B cell (primary cell): ENCODE results near the gene SIK3. TPM values are rescaled to one million over a fixed set of nuclear protein-coding genes. Genes with fewer than 3 reads are reported as not detected.
A peak's percentile ranks its signal among the peaks of the same experiment; 100 is the strongest.

ENCODE experiments used
- ATAC-seq: fragments of 200-7000 bp; cut with Tn5 transposase; one replicate; pipeline ENCODE4 v1.10.0; 2021; ENCODE audit warnings: low read depth, mild to moderate bottlenecking, moderate number of reproducible peaks, moderate library complexity
- CTCF ChIA-PET: fragments of 350-600 bp; sonication (Branson Sonifier 250); formaldehyde crosslinking; loops from one replicate; lab custom pipeline; 2021; ENCODE audit warnings: antibody characterized with exemption, inconsistent platforms; lab: Charles Lee
- POLR2A ChIA-PET: fragments of 350-600 bp; sonication (Branson Sonifier 250); formaldehyde crosslinking; loops from one replicate; lab custom pipeline; 2021; ENCODE audit warnings: antibody characterized with exemption; lab: Charles Lee
- DNase-seq: peaks from one replicate; pipeline ENCODE4 v3.0.0; 2013
- H2AFZ ChIP-seq: 2 replicates; pipeline ENCODE4 v1.6.1; 2012; ENCODE audit warnings: mild to moderate bottlenecking, low read depth, low read length; ENCODE audit not compliant: insufficient read depth, poor library complexity, severe bottlenecking
- H3K27ac ChIP-seq, 2 donors: 1 replicate in 1 of 2; 2 replicates in 1 of 2; pipeline ENCODE4 v1.5.1; 2012 to 2013; ENCODE audit warnings: low read length in 2 of 2, mild to moderate bottlenecking in 2 of 2, moderate library complexity in 1 of 2
- H3K27me3 ChIP-seq, 4 experiments: fragments of 200-600 bp in 1 of 4; sonication (generic) in 1 of 4; replicated peaks in 1 of 4; 1 replicate in 2 of 4; 2 replicates in 2 of 4; pipeline versions ENCODE4 v1.6.1 to v1.7.0; 2013 to 2016; ENCODE audit warnings: low read length in 3 of 4, mild to moderate bottlenecking in 2 of 4, mixed read lengths in 1 of 4, moderate library complexity in 1 of 4; ENCODE audit not compliant: insufficient read depth in 4 of 4, control insufficient read depth in 3 of 4; ENCODE audit errors: control extremely low read depth in 1 of 4
- H3K36me3 ChIP-seq, 2 experiments: replicated peaks in 1 of 2; 1 replicate in 1 of 2; 2 replicates in 1 of 2; pipeline versions ENCODE4 v1.6.1 to v1.7.1; 2013; ENCODE audit warnings: low read length in 1 of 2; ENCODE audit not compliant: insufficient read depth in 2 of 2, control insufficient read depth in 1 of 2; ENCODE audit errors: control extremely low read depth in 1 of 2, extremely low read depth in 1 of 2
- H3K4me1 ChIP-seq, 2 donors: fragments of 200-600 bp in 1 of 2; sonication (generic) in 1 of 2; 1 replicate in 1 of 2; 2 replicates in 1 of 2; pipeline versions ENCODE4 v1.5.1 to v1.6.1; 2013 to 2017; ENCODE audit warnings: low read length in 2 of 2; ENCODE audit not compliant: control insufficient read depth in 2 of 2, insufficient read depth in 2 of 2
- H3K4me2 ChIP-seq: replicated peaks from 2 replicates; pipeline ENCODE3; 2012; ENCODE audit warnings: mild to moderate bottlenecking, low read depth, low read length; ENCODE audit not compliant: poor library complexity, severe bottlenecking
- H3K4me3 ChIP-seq, 5 experiments: fragments of 200-600 bp in 1 of 5; sonication (generic) in 1 of 5; 1 replicate in 3 of 5; 2 replicates in 2 of 5; pipeline versions ENCODE4 v1.5.1 to v1.7.0; 2011 to 2016; ENCODE audit warnings: low read length in 4 of 5, mild to moderate bottlenecking in 4 of 5, low read depth in 2 of 5, control low read depth in 1 of 5, moderate library complexity in 1 of 5; ENCODE audit not compliant: insufficient read depth in 1 of 5; ENCODE audit errors: control extremely low read depth in 1 of 5, extremely low read depth in 1 of 5
- H3K79me2 ChIP-seq: fragments of 200-600 bp; sonication (generic); one replicate; pipeline ENCODE4 v1.6.0; 2016; ENCODE audit warnings: low read length; ENCODE audit not compliant: control insufficient read depth, insufficient read depth
- H3K9ac ChIP-seq: fragments of 200-600 bp; sonication (generic); 2 replicates; pipeline ENCODE4 v1.6.1; 2017; ENCODE audit warnings: mild to moderate bottlenecking, low read length, moderate library complexity
- H3K9me3 ChIP-seq, 3 donors: one replicate each; pipeline versions ENCODE4 v1.6.1 to v1.7.1; 2013; ENCODE audit warnings: low read length in 2 of 3; ENCODE audit not compliant: control insufficient read depth in 2 of 3, insufficient read depth in 1 of 3; ENCODE audit errors: control extremely low read depth in 1 of 3
- H4K20me1 ChIP-seq: 2 replicates; pipeline ENCODE4 v1.6.0; 2012; ENCODE audit warnings: mild to moderate bottlenecking, low read length; ENCODE audit not compliant: insufficient read depth, control insufficient read depth, poor library complexity, severe bottlenecking
- H3K27ac Mint-ChIP-seq: one replicate; pipeline ENCODE4 v1.8.0; 2021; ENCODE audit warnings: mixed read lengths
- H3K27me3 Mint-ChIP-seq: one replicate; pipeline ENCODE4 v1.8.0; 2021; ENCODE audit warnings: mixed read lengths
- H3K4me1 Mint-ChIP-seq: one replicate; pipeline ENCODE4 v1.8.0; 2021; ENCODE audit warnings: mixed read lengths
- H3K4me3 Mint-ChIP-seq: one replicate; pipeline ENCODE4 v1.8.0; 2021; ENCODE audit warnings: mixed read lengths
- H3K9me3 Mint-ChIP-seq: one replicate; pipeline ENCODE4 v1.8.0; 2022; ENCODE audit warnings: mixed read lengths; ENCODE audit not compliant: insufficient read depth
- EZH2 ChIP-seq: IDR thresholded peaks from 2 replicates; pipeline ENCODE4 v1.6.1; 2012; ENCODE audit warnings: borderline replicate concordance, low read depth, mild to moderate bottlenecking, moderate library complexity, low read length; ENCODE audit not compliant: insufficient read depth, poor library complexity, severe bottlenecking
- WGBS: methylation state at CpG from one replicate; pipeline ENCODE4 v1.1.5; 2013; ENCODE audit warnings: missing lambda C conversion rate; ENCODE audit not compliant: insufficient coverage; 5-methylcytosine and 5-hydroxymethylcytosine counted together
- intact Hi-C: fragments of 100-400 bp; cut with micrococcal nuclease; formaldehyde crosslinking; loops from one replicate; pipeline ENCODE4 v1.10.0; 2022
- polyA plus RNA-seq: library from polyadenylated mRNA; depleted of rRNA; stranded (reverse); fragments of >200 nt; gene quantifications from 2 replicates; pipeline ENCODE4 v1.2.3, GENCODE V29; 2012
- total RNA-seq, 2 donors: library from RNA; stranded (reverse); fragments of 120-200 nt in 1 of 2; gene quantifications; 1 replicate in 1 of 2; 2 replicates in 1 of 2; pipeline versions ENCODE4 v1.2.3 to v1.2.4, GENCODE V29; 2013 to 2022
- TF ChIP-seq, protein P1 (sequence below): fragments of 200-600 bp; IDR thresholded peaks from one replicate; pipeline ENCODE4 v1.8.0; 2022; ENCODE audit warnings: antibody characterized with exemption, mild to moderate bottlenecking

SIK3 gene
- total and polyA plus RNA-seq, 2 donors (not counting 1 experiment from before 2014, with no cell fraction given), result 36.5 to 180 TPM

DNA sequence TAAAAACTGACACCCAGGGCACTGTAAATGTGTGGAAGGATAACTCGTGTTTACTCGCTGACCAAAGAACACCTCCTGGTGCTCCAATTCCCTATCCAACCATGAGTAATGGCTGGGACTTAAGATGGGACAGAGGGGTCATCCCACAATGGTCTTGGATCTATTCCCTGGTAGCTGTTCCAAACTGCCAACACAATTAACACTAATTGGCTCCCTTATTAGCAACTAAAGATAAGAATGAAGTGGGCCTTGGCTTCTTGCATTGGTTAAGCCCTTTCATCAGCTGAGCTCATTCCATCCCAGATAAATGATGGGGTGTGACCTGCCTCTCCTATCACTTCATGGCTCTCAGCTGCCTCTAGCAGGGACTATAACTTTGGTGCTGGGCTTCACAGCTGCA, 1.5 kb upstream of the SIK3 start:
- Histone ChIP-seq H3K79me2 (peaks cover 58% of the 10 kb centered on the region), H4K20me1 (peaks cover 16% of the 10 kb centered on the region), H3K4me2 (no peak overlapping the region), H3K27ac (peak overlapping the region in 1 of 2 donors; percentile 100), H2AFZ (no peak overlapping the region), H3K27me3 (no peaks in the 10 kb centered on the region), H3K4me1 (peaks cover 34 to 40% of the 10 kb centered on the region in 2 donors), H3K4me3 (no peak overlapping the region), H3K36me3 (no peaks in the 10 kb centered on the region), H3K9ac (no peak overlapping the region), H3K9me3 (no peaks in the 10 kb centered on the region)
- Mint-ChIP-seq H3K27me3 (no peaks in the 10 kb centered on the region), H3K27ac (peak overlapping the region; percentile 95), H3K4me3 (peak overlapping the region; percentile 89), H3K9me3 (no peaks in the 10 kb centered on the region), H3K4me1 (peaks cover 45% of the 10 kb centered on the region)
- TF ChIP-seq, protein P1, sequence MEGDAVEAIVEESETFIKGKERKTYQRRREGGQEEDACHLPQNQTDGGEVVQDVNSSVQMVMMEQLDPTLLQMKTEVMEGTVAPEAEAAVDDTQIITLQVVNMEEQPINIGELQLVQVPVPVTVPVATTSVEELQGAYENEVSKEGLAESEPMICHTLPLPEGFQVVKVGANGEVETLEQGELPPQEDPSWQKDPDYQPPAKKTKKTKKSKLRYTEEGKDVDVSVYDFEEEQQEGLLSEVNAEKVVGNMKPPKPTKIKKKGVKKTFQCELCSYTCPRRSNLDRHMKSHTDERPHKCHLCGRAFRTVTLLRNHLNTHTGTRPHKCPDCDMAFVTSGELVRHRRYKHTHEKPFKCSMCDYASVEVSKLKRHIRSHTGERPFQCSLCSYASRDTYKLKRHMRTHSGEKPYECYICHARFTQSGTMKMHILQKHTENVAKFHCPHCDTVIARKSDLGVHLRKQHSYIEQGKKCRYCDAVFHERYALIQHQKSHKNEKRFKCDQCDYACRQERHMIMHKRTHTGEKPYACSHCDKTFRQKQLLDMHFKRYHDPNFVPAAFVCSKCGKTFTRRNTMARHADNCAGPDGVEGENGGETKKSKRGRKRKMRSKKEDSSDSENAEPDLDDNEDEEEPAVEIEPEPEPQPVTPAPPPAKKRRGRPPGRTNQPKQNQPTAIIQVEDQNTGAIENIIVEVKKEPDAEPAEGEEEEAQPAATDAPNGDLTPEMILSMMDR, result no peak
- TF ChIP-seq EZH2, result no peak
- ChIA-PET POLR2A (interaction anchor here (2.6 kb wide), 1 partner anchor 170 kb away, joined by 19 read pairs; no protein-coding TSS in a partner anchor), CTCF (interaction anchor here (0.8 to 4.5 kb wide), 17 partner anchors 86 to 367 kb away, joined by 3 to 59 read pairs (median 4); partner anchors contain the start of gene PCSK7)
- intact Hi-C loops, result loop anchor here (2.0 to 5.0 kb wide), 5 partner anchors 43 to 327 kb away; partner anchors contain the start of genes BUD13, PAFAH1B2, PCSK7 and RNF214
- ATAC-seq (no peak), DNase-seq (no peak)
- WGBS, result no CpG with 5 or more reads among the region's 2 CpGs
